OCI-LY1 (cell line): ENCODE measurements around the gene CCDC8.
"Not testable (repeated sequence)": the region's sequence is repeated elsewhere in the genome, so short reads cannot be mapped to it uniquely, and the experiment has no call there.

ENCODE experiments used
- EZH2 ChIP-seq: fragments of 200-600 bp; sonication (generic), shearing (Covaris generic); IDR thresholded peaks from 2 replicates; pipeline ENCODE4 v1.8.0; 2017; ENCODE audit warnings: borderline replicate concordance, mixed run types, mild to moderate bottlenecking, antibody characterized with exemption, low read length, moderate library complexity, mixed read lengths
- TF ChIP-seq, protein P1 (sequence below): fragments of 200-600 bp; sonication (generic), shearing (Covaris generic); IDR thresholded peaks from 2 replicates; pipeline ENCODE4 v1.5.1; 2017; ENCODE audit warnings: mild to moderate bottlenecking, antibody characterized with exemption, low read length, moderate library complexity, mixed read lengths

DNA sequence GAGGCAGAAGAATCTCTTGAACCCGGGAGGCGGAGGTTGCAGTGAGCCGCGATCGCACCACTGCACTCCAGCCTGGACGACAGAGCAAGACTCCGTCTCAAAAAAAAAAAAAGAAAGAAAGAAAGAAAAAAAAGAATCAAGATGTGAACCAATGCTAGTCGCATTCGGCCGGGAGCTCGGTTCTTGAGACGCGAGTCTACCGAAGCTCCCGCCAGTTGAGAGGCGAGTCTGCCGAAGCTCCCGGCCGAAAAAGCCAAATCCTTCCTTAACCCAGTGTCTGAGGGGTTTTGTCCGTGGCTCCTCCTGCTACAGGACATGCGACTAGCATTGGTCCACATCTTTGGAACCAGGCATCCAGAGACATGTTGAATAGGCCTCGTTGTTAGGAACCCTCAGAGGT lies 1.5 kb upstream of the CCDC8 start:
- TF ChIP-seq, protein P1, sequence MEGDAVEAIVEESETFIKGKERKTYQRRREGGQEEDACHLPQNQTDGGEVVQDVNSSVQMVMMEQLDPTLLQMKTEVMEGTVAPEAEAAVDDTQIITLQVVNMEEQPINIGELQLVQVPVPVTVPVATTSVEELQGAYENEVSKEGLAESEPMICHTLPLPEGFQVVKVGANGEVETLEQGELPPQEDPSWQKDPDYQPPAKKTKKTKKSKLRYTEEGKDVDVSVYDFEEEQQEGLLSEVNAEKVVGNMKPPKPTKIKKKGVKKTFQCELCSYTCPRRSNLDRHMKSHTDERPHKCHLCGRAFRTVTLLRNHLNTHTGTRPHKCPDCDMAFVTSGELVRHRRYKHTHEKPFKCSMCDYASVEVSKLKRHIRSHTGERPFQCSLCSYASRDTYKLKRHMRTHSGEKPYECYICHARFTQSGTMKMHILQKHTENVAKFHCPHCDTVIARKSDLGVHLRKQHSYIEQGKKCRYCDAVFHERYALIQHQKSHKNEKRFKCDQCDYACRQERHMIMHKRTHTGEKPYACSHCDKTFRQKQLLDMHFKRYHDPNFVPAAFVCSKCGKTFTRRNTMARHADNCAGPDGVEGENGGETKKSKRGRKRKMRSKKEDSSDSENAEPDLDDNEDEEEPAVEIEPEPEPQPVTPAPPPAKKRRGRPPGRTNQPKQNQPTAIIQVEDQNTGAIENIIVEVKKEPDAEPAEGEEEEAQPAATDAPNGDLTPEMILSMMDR: not testable (repeated sequence)
- not testable (repeated sequence) for TF ChIP-seq EZH2
